H1 (cell line): ENCODE results near the gene CP. TPM values are rescaled to one million over a fixed set of nuclear protein-coding genes. Genes with fewer than 3 reads are reported as not detected.

Source experiments
- CTCF ChIA-PET: fragments of 300-600 bp; sonication (Branson Sonifier 250); formaldehyde crosslinking; loops from one replicate; lab custom pipeline; 2021; ENCODE audit not compliant: partially characterized antibody; lab: Charles Lee
- POLR2A ChIA-PET: fragments of 300-600 bp; sonication (Branson Sonifier 250); formaldehyde crosslinking; loops from one replicate; lab custom pipeline; 2021; ENCODE audit warnings: inconsistent platforms; ENCODE audit not compliant: partially characterized antibody; lab: Charles Lee
- DNase-seq, 2 experiments: peaks; one replicate each; pipeline versions ENCODE4 v3.0.0 to v3.0.0-alpha.2; 2010 to 2022; ENCODE audit warnings: low spot score in 2 of 2, low read depth in 1 of 2, mixed read lengths in 1 of 2
- FAIRE-seq: peaks from 2 replicates; lab custom pipeline; 2011; peaks lifted over from hg19 to GRCh38; lab: Jason Lieb, UNC
- H2AFZ ChIP-seq: 2 replicates; pipeline ENCODE4 v1.8.1; 2012; ENCODE audit warnings: low read length, inconsistent platforms
- H2AK5ac ChIP-seq: 2 replicates; pipeline ENCODE4 v1.6.1; 2013; ENCODE audit warnings: low read depth, low read length
- H2BK120ac ChIP-seq: replicated peaks from 2 replicates; pipeline ENCODE3; 2013; ENCODE audit warnings: low read depth, low read length, inconsistent platforms
- H2BK12ac ChIP-seq: 2 replicates; pipeline ENCODE4 v1.6.1; 2013; ENCODE audit warnings: low read depth, low read length
- H2BK15ac ChIP-seq: 2 replicates; pipeline ENCODE4 v1.6.1; 2013; ENCODE audit warnings: low read length
- H2BK20ac ChIP-seq: 2 replicates; pipeline ENCODE4 v1.6.1; 2013; ENCODE audit warnings: low read length
- H2BK5ac ChIP-seq: 2 replicates; pipeline ENCODE4 v1.6.1; 2013; ENCODE audit warnings: low read depth, low read length
- H3K14ac ChIP-seq: 2 replicates; pipeline ENCODE4 v1.6.1; 2013; ENCODE audit warnings: inconsistent platforms; ENCODE audit not compliant: insufficient read length
- H3K18ac ChIP-seq: 2 replicates; pipeline ENCODE4 v1.6.1; 2013; ENCODE audit warnings: low read length; ENCODE audit errors: extremely low read depth
- H3K23ac ChIP-seq: 2 replicates; pipeline ENCODE4 v1.6.1; 2013; ENCODE audit warnings: inconsistent platforms; ENCODE audit not compliant: insufficient read length
- H3K23me2 ChIP-seq: 2 replicates; pipeline ENCODE4 v1.6.1; 2013; ENCODE audit warnings: low read depth, low read length
- H3K27ac ChIP-seq: 2 replicates; pipeline ENCODE4 v1.6.1; 2011; ENCODE audit warnings: low read depth, low read length, inconsistent platforms
- H3K27me3 ChIP-seq, 4 experiments: replicated peaks in 1 of 4; 1 replicate in 1 of 4; 2 replicates in 3 of 4; pipeline versions ENCODE4 v1.6.1 to v1.8.1; 2011 to 2013; ENCODE audit warnings: low read length in 3 of 4, mild to moderate bottlenecking in 3 of 4, inconsistent platforms in 2 of 4, mixed read lengths in 2 of 4, moderate library complexity in 1 of 4; ENCODE audit not compliant: control insufficient read depth in 3 of 4, insufficient read depth in 3 of 4; ENCODE audit errors: extremely low read depth in 1 of 4
- H3K36me3 ChIP-seq, 4 experiments: 2 replicates each; pipeline versions ENCODE4 v1.6.1 to v1.8.1; 2011 to 2013; ENCODE audit warnings: mild to moderate bottlenecking in 4 of 4, low read length in 3 of 4, moderate library complexity in 2 of 4, control low read depth in 1 of 4, inconsistent platforms in 1 of 4; ENCODE audit not compliant: insufficient read depth in 4 of 4, control insufficient read depth in 2 of 4
- H3K4ac ChIP-seq: replicated peaks from 2 replicates; pipeline ENCODE3; 2013; ENCODE audit warnings: low read length, low read depth, mixed read lengths, inconsistent platforms; ENCODE audit not compliant: insufficient read length
- H3K4me1 ChIP-seq, 4 experiments: replicated peaks in 1 of 4; 1 replicate in 1 of 4; 2 replicates in 3 of 4; pipeline versions ENCODE4 v1.6.1 to v1.8.1; 2011 to 2013; ENCODE audit warnings: low read length in 3 of 4, inconsistent platforms in 2 of 4, mixed read lengths in 1 of 4; ENCODE audit not compliant: insufficient read depth in 4 of 4, control insufficient read depth in 3 of 4
- H3K4me2 ChIP-seq, 2 experiments: 2 replicates each; pipeline versions ENCODE4 v1.6.1 to v1.8.1; 2011 to 2013; ENCODE audit warnings: low read depth in 2 of 2, low read length in 2 of 2, control low read depth in 1 of 2, inconsistent platforms in 1 of 2, mild to moderate bottlenecking in 1 of 2; ENCODE audit not compliant: insufficient read depth in 1 of 2
- H3K4me3 ChIP-seq, 4 experiments: fragments of 200-600, 300-600 bp in 1 of 4; sonication (generic), shearing (Covaris generic), sonication (Bioruptor Twin) in 1 of 4; 2 replicates each; pipeline versions ENCODE4 v1.5.1 to v1.8.1; 2011 to 2016; ENCODE audit warnings: low read length in 4 of 4, low read depth in 3 of 4, control low read depth in 2 of 4, inconsistent platforms in 2 of 4, mild to moderate bottlenecking in 2 of 4, mixed read lengths in 1 of 4, moderate library complexity in 1 of 4; ENCODE audit not compliant: insufficient read depth in 2 of 4; ENCODE audit errors: extremely low read depth in 1 of 4
- H3K56ac ChIP-seq: replicated peaks from 2 replicates; pipeline ENCODE3; 2013; ENCODE audit warnings: low read depth, mild to moderate bottlenecking, mixed read lengths, low read length, inconsistent platforms; ENCODE audit not compliant: insufficient read length
- H3K79me1 ChIP-seq: 2 replicates; pipeline ENCODE4 v1.6.1; 2013; ENCODE audit warnings: low read depth, low read length, control low read depth
- H3K79me2 ChIP-seq, 2 experiments: 2 replicates each; pipeline versions ENCODE4 v1.6.1 to v1.8.1; 2012 to 2013; ENCODE audit warnings: low read length in 2 of 2, mild to moderate bottlenecking in 2 of 2, inconsistent platforms in 1 of 2; ENCODE audit not compliant: insufficient read depth in 2 of 2, control insufficient read depth in 1 of 2
- H3K9ac ChIP-seq, 4 experiments: replicated peaks in 1 of 4; 1 replicate in 1 of 4; 2 replicates in 3 of 4; pipeline versions ENCODE4 v1.6.1 to v1.8.1; 2011 to 2013; ENCODE audit warnings: low read depth in 3 of 4, low read length in 3 of 4, control low read depth in 2 of 4, mild to moderate bottlenecking in 2 of 4, moderate library complexity in 2 of 4, inconsistent platforms in 1 of 4; ENCODE audit errors: extremely low read depth in 1 of 4
- H3K9me3 ChIP-seq, 2 experiments: 2 replicates each; pipeline versions ENCODE4 v1.6.1 to v1.8.1; 2012 to 2013; ENCODE audit warnings: mild to moderate bottlenecking in 2 of 2, moderate library complexity in 2 of 2, control low read depth in 1 of 2, inconsistent platforms in 1 of 2, low read depth in 1 of 2, low read length in 1 of 2, mixed read lengths in 1 of 2; ENCODE audit not compliant: insufficient read depth in 2 of 2
- H4K20me1 ChIP-seq, 2 experiments: replicated peaks in 1 of 2; 2 replicates each; pipeline versions ENCODE3 to v1.8.1; 2011 to 2013; ENCODE audit warnings: inconsistent platforms in 2 of 2, low read length in 2 of 2, mild to moderate bottlenecking in 1 of 2; ENCODE audit not compliant: insufficient read depth in 2 of 2, control insufficient read depth in 1 of 2
- H4K5ac ChIP-seq: 2 replicates; pipeline ENCODE4 v1.6.1; 2013; ENCODE audit warnings: low read length, low read depth, mixed read lengths, inconsistent platforms; ENCODE audit not compliant: insufficient read length
- H4K8ac ChIP-seq: 2 replicates; pipeline ENCODE4 v1.8.0; 2013; ENCODE audit warnings: mild to moderate bottlenecking, moderate library complexity, low read length, inconsistent platforms; ENCODE audit not compliant: insufficient read depth; ENCODE audit errors: extremely low read depth
- H4K91ac ChIP-seq: replicated peaks from 2 replicates; pipeline ENCODE3; 2013; ENCODE audit warnings: low read length, mixed read lengths, inconsistent platforms; ENCODE audit not compliant: insufficient read length
- ASH2L ChIP-seq: fragments of 200-600, 300-600 bp; sonication (generic); IDR thresholded peaks from one replicate; pipeline ENCODE4 v1.7.1; 2017; ENCODE audit warnings: low read length
- GABPA ChIP-seq: IDR thresholded peaks from 2 replicates; pipeline ENCODE4 v1.6.1; 2011; ENCODE audit warnings: mild to moderate bottlenecking, low read length, moderate library complexity, borderline replicate concordance; ENCODE audit not compliant: insufficient read depth
- KDM1A ChIP-seq: fragments of 200-600, 300-600 bp; sonication (generic); IDR thresholded peaks from 2 replicates; pipeline ENCODE4 v1.7.1; 2016; ENCODE audit warnings: mild to moderate bottlenecking, low read length, borderline replicate concordance
- KDM4A ChIP-seq: IDR thresholded peaks from one replicate; pipeline ENCODE4 v1.7.1; 2012; ENCODE audit warnings: low read depth, mild to moderate bottlenecking, moderate library complexity, low read length, inconsistent platforms; ENCODE audit not compliant: severe bottlenecking
- MAX ChIP-seq: IDR thresholded peaks from 2 replicates; pipeline ENCODE4 v1.6.1; 2012; ENCODE audit warnings: inconsistent platforms
- NRF1 ChIP-seq: IDR thresholded peaks from 2 replicates; pipeline ENCODE4 v1.6.1; 2011; ENCODE audit warnings: mild to moderate bottlenecking, low read depth, low read length, improper control_type of control experiment
- POLR2A ChIP-seq, 2 experiments: IDR thresholded peaks; 1 replicate in 1 of 2; 2 replicates in 1 of 2; pipeline ENCODE4 v1.6.1; 2011; ENCODE audit warnings: low read depth in 2 of 2, low read length in 2 of 2, mild to moderate bottlenecking in 2 of 2; ENCODE audit errors: control extremely low read depth in 1 of 2
- POLR2AphosphoS5 ChIP-seq: IDR thresholded peaks from 2 replicates; pipeline ENCODE4 v1.6.1; 2011; ENCODE audit warnings: low read depth, low read length
- POU5F1 ChIP-seq: IDR thresholded peaks from 2 replicates; pipeline ENCODE4 v1.6.1; 2011; ENCODE audit warnings: low read depth, mild to moderate bottlenecking, low read length, moderate library complexity
- SP1 ChIP-seq: IDR thresholded peaks from 2 replicates; pipeline ENCODE4 v1.6.1; 2011; ENCODE audit warnings: low read depth, low read length
- SP4 ChIP-seq: IDR thresholded peaks from 2 replicates; pipeline ENCODE4 v1.6.1; 2012; ENCODE audit warnings: low read length, inconsistent platforms
- TAF1 ChIP-seq: IDR thresholded peaks from 2 replicates; pipeline ENCODE4 v1.6.1; 2011; ENCODE audit warnings: mild to moderate bottlenecking, low read depth, low read length
- TAF7 ChIP-seq: optimal IDR thresholded peaks from 2 replicates; pipeline ENCODE3; 2011; ENCODE audit warnings: low read depth, mild to moderate bottlenecking, inconsistent platforms, low read length, moderate library complexity, borderline replicate concordance
- TBP ChIP-seq: IDR thresholded peaks from 2 replicates; pipeline ENCODE4 v1.6.1; 2011; ENCODE audit warnings: low read depth, low read length, improper control_type of control experiment
- YY1 ChIP-seq: IDR thresholded peaks from 2 replicates; pipeline ENCODE4 v1.6.1; 2011; ENCODE audit warnings: low read depth, mild to moderate bottlenecking, low read length
- WGBS, 2 experiments: shearing (Covaris generic) in 1 of 2; methylation state at CpG; one replicate each; pipeline versions ENCODE4 v1.1.6 to v1.1.7; 2013 to 2015; ENCODE audit warnings: low lambda C conversion rate in 2 of 2, mixed read lengths in 2 of 2, inconsistent platforms in 1 of 2, low coverage in 1 of 2, missing lambda C conversion rate in 1 of 2; ENCODE audit not compliant: insufficient replicate concordance in 2 of 2, insufficient coverage in 1 of 2, insufficient read length in 1 of 2; ENCODE audit errors: extremely low coverage in 1 of 2, missing lambda C conversion rate in 1 of 2; 5-methylcytosine and 5-hydroxymethylcytosine counted together
- polyA plus RNA-seq, 7 experiments: library from polyadenylated mRNA; depleted of rRNA in 3 of 7; stranded (reverse) in 5 of 7; unstranded in 2 of 7; fragments of >200 nt in 5 of 7; fragments of 200-250 nt in 2 of 7; gene quantifications; 1 replicate in 5 of 7; 2 replicates in 1 of 7; 4 replicates in 1 of 7; pipeline versions ENCODE4 v1.2.1 to v1.2.3, GENCODE V29; 2011 to 2013; ENCODE audit warnings: missing spikeins in 2 of 7, mixed read lengths in 2 of 7
- total RNA-seq: library from RNA; stranded (reverse); fragmentation: NEBNext Ultra II Directional; extraction: Animal tissue kit (Norgen Biotek cat#: 25700); gene quantifications from 2 replicates; pipeline ENCODE4 v1.2.1, GENCODE V29; 2021

The CP gene
- total and polyA plus RNA-seq, 2 of the 8 experiments (the other 6 are each of a cell fraction or from before 2014, with no cell fraction given), result 0.32 to 2.6 TPM

- no peak overlapping the region for H3K4me2 ChIP-seq
- H2BK20ac ChIP-seq, result no peak overlapping the region
- H2AFZ ChIP-seq, result no peak overlapping the region
- no peaks in the 10 kb centered on the region for H4K20me1 ChIP-seq
- no peak overlapping the region for H2AK5ac ChIP-seq
- no peak for DNase-seq
- H3K4me3 ChIP-seq, result no peak overlapping the region
- FAIRE-seq, result no peak
- no peak overlapping the region for H2BK15ac ChIP-seq
- ChIA-PET POLR2A (no interaction called here), CTCF (interaction anchor here (3.7 to 5.9 kb wide), 2 partner anchors 150 to 316 kb away, joined by 50 read pairs; no protein-coding TSS in a partner anchor)
- no peak overlapping the region for H4K8ac ChIP-seq
- H3K9me3 ChIP-seq, result no peaks in the 10 kb centered on the region
- no peak overlapping the region; the same call in 1 of the 2 replicates for H3K18ac ChIP-seq
- H3K79me1 ChIP-seq, result no peaks in the 10 kb centered on the region
- WGBS, 2 experiments, result 95% methylated on average over 2 of the region's 2 CpGs; no CpG with 5 or more reads in 1 of the 2 experiments
- H2BK5ac ChIP-seq, result no peak overlapping the region
- H3K9ac ChIP-seq, result no peak overlapping the region
- no peaks in the 10 kb centered on the region for H3K23me2 ChIP-seq
- H3K4ac ChIP-seq, result no peak overlapping the region
- no peak overlapping the region for H4K91ac ChIP-seq
- no peaks in the 10 kb centered on the region for H3K79me2 ChIP-seq
- H3K23ac ChIP-seq, result no peak overlapping the region
- H3K27ac ChIP-seq, result no peak overlapping the region
- H3K27me3 ChIP-seq, result no peaks in the 10 kb centered on the region
- H3K4me1 ChIP-seq, result no peaks in the 10 kb centered on the region; a peak in 1 of 7 replicates
- H4K5ac ChIP-seq, result no peak overlapping the region
- H2BK12ac ChIP-seq, result no peak overlapping the region
- H3K14ac ChIP-seq, result no peak overlapping the region
- no peak overlapping the region for H3K56ac ChIP-seq
- H3K36me3 ChIP-seq, result no peaks in the 10 kb centered on the region
- H2BK120ac ChIP-seq, result no peak overlapping the region
- TF ChIP-seq POLR2A (IDR thresholded peaks at IDR 0.05; ENCODE audit: control extremely low read depth in 1 of 2, low read depth in 2 of 2, low read length in 2 of 2) (no peak), SP1 (no peak), TAF7 (no peak), TAF1 (no peak), GABPA (no peak), POLR2AphosphoS5 (no peak), ASH2L (no peak), KDM1A (no peak), YY1 (no peak), KDM4A (no peak), TBP (no peak), NRF1 (no peak), POU5F1 (no peak), MAX (no peak), SP4 (no peak)
These were observed 48.6 kb upstream of the CP start for GRCh38 chr3:149270180-149270579.
